Peyer's patch (tissue), 4 donors: ENCODE results near the gene ADK.

Experiments used
- POLR2A ChIP-seq, 2 donors: fragments of 450-650 bp; IDR thresholded peaks; one replicate each; pipeline ENCODE4 v1.5.1; 2017; ENCODE audit warnings: antibody characterized with exemption in 2 of 2, mild to moderate bottlenecking in 2 of 2, moderate library complexity in 2 of 2
- TF ChIP-seq, protein P1 (sequence below), 6 experiments: fragments of 450-650 bp in 4 of 6; fragments of 200-600 bp in 2 of 6; sonication (generic) in 1 of 6; IDR thresholded peaks; one replicate each; pipeline ENCODE4 v1.5.1; 2017 to 2019; ENCODE audit warnings: antibody characterized with exemption in 6 of 6, mild to moderate bottlenecking in 3 of 6, moderate library complexity in 1 of 6

DNA sequence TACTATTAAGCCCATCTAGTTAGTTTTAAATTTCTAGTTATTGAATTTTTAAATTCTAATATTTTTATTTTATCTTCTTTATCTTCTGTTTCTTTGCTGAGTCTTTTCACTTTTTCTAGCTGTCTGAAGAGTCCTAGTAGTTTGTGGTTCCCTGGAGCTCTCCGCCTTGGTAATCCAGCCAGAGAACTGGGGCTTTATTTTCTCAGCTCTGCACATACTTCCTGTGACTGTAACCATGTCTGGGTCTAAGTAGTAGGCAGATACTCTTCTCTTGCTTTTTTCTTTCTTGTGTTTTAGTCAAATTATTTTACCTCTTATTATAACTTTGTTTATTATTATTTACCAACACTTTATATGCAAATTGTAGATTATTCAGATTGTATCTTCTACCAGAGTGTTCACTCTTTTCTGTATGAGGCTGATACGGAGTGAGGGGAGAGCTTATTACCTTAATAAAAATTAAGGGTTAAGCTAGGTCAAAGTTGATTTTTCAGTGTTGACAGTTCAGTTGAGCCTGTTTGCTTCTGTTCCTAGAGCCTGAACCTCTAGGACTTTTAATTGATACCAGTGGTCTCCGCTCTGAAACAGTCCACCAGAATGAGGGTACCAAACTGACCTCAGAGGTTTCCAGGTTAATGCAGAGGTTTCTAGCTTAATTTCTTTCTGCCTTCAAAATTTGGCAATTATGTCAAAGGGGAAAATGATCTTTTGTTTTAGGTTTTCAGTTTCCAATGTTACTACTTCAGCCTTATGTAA is 155.4 kb downstream of the ADK start:
- TF ChIP-seq POLR2A (IDR thresholded peaks at IDR 0.05): no peak
- TF ChIP-seq, protein P1, sequence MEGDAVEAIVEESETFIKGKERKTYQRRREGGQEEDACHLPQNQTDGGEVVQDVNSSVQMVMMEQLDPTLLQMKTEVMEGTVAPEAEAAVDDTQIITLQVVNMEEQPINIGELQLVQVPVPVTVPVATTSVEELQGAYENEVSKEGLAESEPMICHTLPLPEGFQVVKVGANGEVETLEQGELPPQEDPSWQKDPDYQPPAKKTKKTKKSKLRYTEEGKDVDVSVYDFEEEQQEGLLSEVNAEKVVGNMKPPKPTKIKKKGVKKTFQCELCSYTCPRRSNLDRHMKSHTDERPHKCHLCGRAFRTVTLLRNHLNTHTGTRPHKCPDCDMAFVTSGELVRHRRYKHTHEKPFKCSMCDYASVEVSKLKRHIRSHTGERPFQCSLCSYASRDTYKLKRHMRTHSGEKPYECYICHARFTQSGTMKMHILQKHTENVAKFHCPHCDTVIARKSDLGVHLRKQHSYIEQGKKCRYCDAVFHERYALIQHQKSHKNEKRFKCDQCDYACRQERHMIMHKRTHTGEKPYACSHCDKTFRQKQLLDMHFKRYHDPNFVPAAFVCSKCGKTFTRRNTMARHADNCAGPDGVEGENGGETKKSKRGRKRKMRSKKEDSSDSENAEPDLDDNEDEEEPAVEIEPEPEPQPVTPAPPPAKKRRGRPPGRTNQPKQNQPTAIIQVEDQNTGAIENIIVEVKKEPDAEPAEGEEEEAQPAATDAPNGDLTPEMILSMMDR (IDR thresholded peaks at IDR 0.05): no peak
